ENCODE data around the gene SP5. TPM values are rescaled to one million over a fixed set of nuclear protein-coding genes. Genes with fewer than 3 reads are reported as not detected.

Gene SP5
- total RNA-seq, 1 experiment from 2014 or later: 161 TPM

GRCh38 chr2:170701011-170701410 is 14.1 kb upstream of the SP5 start:
- CTCF ChIA-PET: no interaction called here
- no peak for DNase-seq
- Mint-ChIP-seq H3K4me3 (ENCODE audit: unreplicated experiment) (no peak overlapping the region), H3K36me3 (ENCODE audit: insufficient read depth, unreplicated experiment) (no peaks in the 10 kb centered on the region), H3K9me3 (ENCODE audit: unreplicated experiment) (peaks cover 12% of the 10 kb centered on the region), H3K27me3 (ENCODE audit: insufficient read depth, unreplicated experiment) (no peaks in the 10 kb centered on the region), H3K4me1 (ENCODE audit: low read depth, unreplicated experiment) (peaks cover 19% of the 10 kb centered on the region), H3K27ac (ENCODE audit: unreplicated experiment) (no peak overlapping the region)
- Histone ChIP-seq H3K9me3 (no peaks in the 10 kb centered on the region), H3K4me1 (no peaks in the 10 kb centered on the region), H3K4me3 (ENCODE audit: low read depth, low read length) (no peak overlapping the region), H3K36me3 (ENCODE audit: control insufficient read depth, insufficient read depth, low read length) (no peaks in the 10 kb centered on the region), H3K27me3 (replicated peaks; ENCODE audit: control insufficient read depth, insufficient read depth, low read length) (no peaks in the 10 kb centered on the region)
- POLR2A ChIA-PET: no interaction called here
- TF ChIP-seq CTCF (IDR thresholded peaks at IDR 0.05; ENCODE audit: insufficient read depth in 1 of 2, low read depth in 1 of 2, low read length in 1 of 2, severe bottlenecking in 1 of 2, unreplicated experiment in 1 of 2): no peak
- intact Hi-C loops (cut with micrococcal nuclease; ENCODE audit: unreplicated experiment): no loop called here
- no TSS peak for BruUV-seq (replicated peaks)

- Mint-ChIP-seq H3K27ac (ENCODE audit: unreplicated experiment) (no peak overlapping the region), H3K4me3 (ENCODE audit: unreplicated experiment) (no peak overlapping the region), H3K27me3 (ENCODE audit: insufficient read depth, unreplicated experiment) (no peaks in the 10 kb centered on the region), H3K9me3 (ENCODE audit: unreplicated experiment) (peaks cover 12% of the 10 kb centered on the region), H3K36me3 (ENCODE audit: insufficient read depth, unreplicated experiment) (no peaks in the 10 kb centered on the region), H3K4me1 (ENCODE audit: low read depth, unreplicated experiment) (peaks cover 14% of the 10 kb centered on the region)
- ChIA-PET CTCF (no interaction called here), POLR2A (no interaction called here)
- BruUV-seq (replicated peaks): no TSS peak
- Histone ChIP-seq H3K9me3 (no peaks in the 10 kb centered on the region), H3K27me3 (replicated peaks; ENCODE audit: control insufficient read depth, insufficient read depth, low read length) (no peaks in the 10 kb centered on the region), H3K36me3 (ENCODE audit: control insufficient read depth, insufficient read depth, low read length) (no peaks in the 10 kb centered on the region), H3K4me1 (no peaks in the 10 kb centered on the region), H3K4me3 (ENCODE audit: low read depth, low read length) (no peak overlapping the region)
- intact Hi-C loops (cut with micrococcal nuclease; ENCODE audit: unreplicated experiment): no loop called here
- TF ChIP-seq CTCF (IDR thresholded peaks at IDR 0.05; ENCODE audit: insufficient read depth in 1 of 2, low read depth in 1 of 2, low read length in 1 of 2, severe bottlenecking in 1 of 2, unreplicated experiment in 1 of 2): no peak
- DNase-seq: no peak
These were observed 11.2 kb upstream of the SP5 start for GRCh38 chr2:170703776-170704476.

- H3K27ac Mint-ChIP-seq (ENCODE audit: unreplicated experiment): no peak overlapping the region
- Histone ChIP-seq H3K4me1 (peaks cover 6% of the 10 kb centered on the region; the same call in 1 of the 2 replicates), H3K4me3 (ENCODE audit: low read depth, low read length) (no peak overlapping the region), H3K36me3 (ENCODE audit: control insufficient read depth, insufficient read depth, low read length) (no peaks in the 10 kb centered on the region), H3K27me3 (replicated peaks; ENCODE audit: control insufficient read depth, insufficient read depth, low read length) (no peaks in the 10 kb centered on the region), H3K9me3 (no peaks in the 10 kb centered on the region)
- intact Hi-C loops (cut with micrococcal nuclease; ENCODE audit: unreplicated experiment): no loop called here
- no peak for DNase-seq
- no peak for TF ChIP-seq CTCF (IDR thresholded peaks at IDR 0.05; ENCODE audit: insufficient read depth in 1 of 2, low read depth in 1 of 2, low read length in 1 of 2, severe bottlenecking in 1 of 2, unreplicated experiment in 1 of 2)
- H3K27me3 Mint-ChIP-seq (ENCODE audit: insufficient read depth, unreplicated experiment): no peaks in the 10 kb centered on the region
- POLR2A ChIA-PET: no interaction called here
- CTCF ChIA-PET: no interaction called here
- peaks cover 18% of the 10 kb centered on the region for H3K4me1 Mint-ChIP-seq (ENCODE audit: low read depth, unreplicated experiment)
- no peak overlapping the region for H3K4me3 Mint-ChIP-seq (ENCODE audit: unreplicated experiment)
- H3K9me3 Mint-ChIP-seq (ENCODE audit: unreplicated experiment): peaks cover 18% of the 10 kb centered on the region
- BruUV-seq (replicated peaks): no TSS peak
- H3K36me3 Mint-ChIP-seq (ENCODE audit: insufficient read depth, unreplicated experiment): peaks cover 10% of the 10 kb centered on the region
These were observed 7.0 kb upstream of the SP5 start for GRCh38 chr2:170707821-170708795.

Measured in Caco-2 (cell line).